PFSK-1 (cell line): ENCODE data around the gene PPP1R18.

Experiments
- POLR2AphosphoS5 ChIP-seq: IDR thresholded peaks from 2 replicates; pipeline ENCODE4 v1.6.1; 2012; ENCODE audit warnings: low read depth, mild to moderate bottlenecking, control low read depth, low read length, moderate library complexity
- TAF1 ChIP-seq: IDR thresholded peaks from 2 replicates; pipeline ENCODE4 v1.6.1; 2012; ENCODE audit warnings: low read length, control low read depth, borderline replicate concordance; ENCODE audit not compliant: insufficient read depth

GRCh38 chr6:30724906-30725667, 38.6 kb upstream of the PPP1R18 start:
- TF ChIP-seq TAF1 (no peak), POLR2AphosphoS5 (peak; percentile 59; the same call in 1 of the 2 replicates)
